ENCODE data around the gene ALKBH2. TPM values are rescaled to one million over a fixed set of nuclear protein-coding genes. Genes with fewer than 3 reads are reported as not detected.

The ALKBH2 gene
- total RNA-seq, 1 donor from 2014 or later, result 31.4 TPM

DNA sequence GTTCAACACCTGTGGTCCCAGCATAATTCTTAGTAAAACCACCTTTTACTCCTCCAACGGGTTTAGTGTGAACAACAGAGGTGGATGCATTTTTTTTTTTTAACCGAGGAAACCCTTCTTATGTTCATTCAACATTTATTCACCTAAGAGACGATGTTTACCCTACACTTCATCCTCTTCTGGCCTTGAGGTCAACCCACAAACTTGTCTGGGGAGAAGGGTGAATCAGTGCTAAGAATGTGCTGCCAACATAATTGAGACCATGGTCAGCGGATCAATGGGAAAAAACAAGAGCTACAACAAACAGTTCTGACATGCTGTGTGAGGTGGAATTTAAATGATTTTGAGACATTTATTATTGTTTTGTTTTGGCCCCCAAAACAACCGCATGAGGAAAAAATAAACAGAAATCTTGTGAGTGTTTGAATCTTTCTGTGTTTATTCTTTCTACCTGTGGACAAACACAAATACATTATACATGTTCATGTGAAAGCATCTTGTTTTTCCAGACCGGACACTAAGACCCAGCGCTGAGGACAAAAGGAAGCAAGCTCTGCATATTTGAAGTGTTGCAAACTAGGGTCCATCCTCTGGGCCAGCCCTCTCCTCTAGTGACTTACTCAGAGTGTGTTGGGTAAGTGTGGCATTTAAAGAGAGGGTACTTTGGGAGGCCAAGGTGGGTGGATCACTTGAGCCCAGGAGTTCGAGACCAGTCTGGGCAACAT, 46.0 kb downstream of the ALKBH2 start:
- no peak overlapping the region for H3K27ac Mint-ChIP-seq
- peaks cover 5% of the 10 kb centered on the region for H3K4me1 Mint-ChIP-seq (ENCODE audit: unreplicated experiment)
- peaks cover 23% of the 10 kb centered on the region for H3K27me3 Mint-ChIP-seq
- DNase-seq (ENCODE audit: extremely low spot score, unreplicated experiment), result no peak
- H3K9me3 Mint-ChIP-seq, result no peaks in the 10 kb centered on the region
- no peaks in the 10 kb centered on the region for H3K36me3 Mint-ChIP-seq
- H3K4me3 Mint-ChIP-seq, result no peak overlapping the region
- TF ChIP-seq, protein P1, sequence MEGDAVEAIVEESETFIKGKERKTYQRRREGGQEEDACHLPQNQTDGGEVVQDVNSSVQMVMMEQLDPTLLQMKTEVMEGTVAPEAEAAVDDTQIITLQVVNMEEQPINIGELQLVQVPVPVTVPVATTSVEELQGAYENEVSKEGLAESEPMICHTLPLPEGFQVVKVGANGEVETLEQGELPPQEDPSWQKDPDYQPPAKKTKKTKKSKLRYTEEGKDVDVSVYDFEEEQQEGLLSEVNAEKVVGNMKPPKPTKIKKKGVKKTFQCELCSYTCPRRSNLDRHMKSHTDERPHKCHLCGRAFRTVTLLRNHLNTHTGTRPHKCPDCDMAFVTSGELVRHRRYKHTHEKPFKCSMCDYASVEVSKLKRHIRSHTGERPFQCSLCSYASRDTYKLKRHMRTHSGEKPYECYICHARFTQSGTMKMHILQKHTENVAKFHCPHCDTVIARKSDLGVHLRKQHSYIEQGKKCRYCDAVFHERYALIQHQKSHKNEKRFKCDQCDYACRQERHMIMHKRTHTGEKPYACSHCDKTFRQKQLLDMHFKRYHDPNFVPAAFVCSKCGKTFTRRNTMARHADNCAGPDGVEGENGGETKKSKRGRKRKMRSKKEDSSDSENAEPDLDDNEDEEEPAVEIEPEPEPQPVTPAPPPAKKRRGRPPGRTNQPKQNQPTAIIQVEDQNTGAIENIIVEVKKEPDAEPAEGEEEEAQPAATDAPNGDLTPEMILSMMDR (conservative IDR thresholded peaks at IDR 0.05), result no peak

DNA sequence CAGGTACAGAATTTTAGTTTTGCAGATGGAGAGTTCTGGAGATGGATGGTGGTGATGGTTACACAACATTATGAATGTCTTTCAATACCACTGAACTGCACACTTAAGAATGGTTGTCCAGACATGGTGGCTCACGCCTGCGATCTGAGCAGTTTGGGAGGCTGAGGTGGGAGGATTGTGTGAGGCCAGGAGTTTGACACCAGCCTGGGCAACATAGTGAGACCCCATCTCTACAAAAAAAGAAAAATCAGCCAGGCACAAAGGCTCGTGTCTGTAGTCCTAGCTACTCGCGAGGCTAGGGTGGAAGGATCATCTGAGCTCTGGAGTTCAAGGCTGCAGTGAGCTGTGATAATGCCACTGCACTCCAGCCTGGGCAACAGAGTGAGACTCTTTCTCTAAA, 49.0 kb downstream of the ALKBH2 start:
- no peaks in the 10 kb centered on the region for H3K36me3 Mint-ChIP-seq
- peaks cover 30% of the 10 kb centered on the region for H3K27me3 Mint-ChIP-seq
- no peak overlapping the region for H3K4me3 Mint-ChIP-seq
- H3K9me3 Mint-ChIP-seq, result no peaks in the 10 kb centered on the region
- no peak overlapping the region for H3K27ac Mint-ChIP-seq
- DNase-seq (ENCODE audit: extremely low spot score, unreplicated experiment), result no peak
- H3K4me1 Mint-ChIP-seq (ENCODE audit: unreplicated experiment), result no peaks in the 10 kb centered on the region
- TF ChIP-seq, protein P1 (conservative IDR thresholded peaks at IDR 0.05), result no peak

Other genes starting within 250 kb of the ALKBH2 start
- 32.2 and 33.7 TPM in 2 replicates for gene SSH1, start 235.9 kb downstream of the ALKBH2 start, total RNA-seq (ENCODE audit: low replicate concordance)
- not detected in 2 replicates for gene DAO, start 213.4 kb downstream of the ALKBH2 start, total RNA-seq (ENCODE audit: low replicate concordance)
- gene SVOP, start 72.4 kb downstream of the ALKBH2 start, total RNA-seq (ENCODE audit: low replicate concordance), result 3.4 and 3.6 TPM in 2 replicates
- 14.5 and 18.9 TPM in 2 replicates for gene USP30, start 40.9 kb downstream of the ALKBH2 start, total RNA-seq (ENCODE audit: low replicate concordance)
- gene UNG, start 4.1 kb upstream of the ALKBH2 start, total RNA-seq (ENCODE audit: low replicate concordance), result 49.8 and 63.0 TPM in 2 replicates
- 14.6 and 22.7 TPM in 2 replicates for gene ACACB, start 23.1 kb upstream of the ALKBH2 start, total RNA-seq (ENCODE audit: low replicate concordance)
- 2.0 and 2.6 TPM in 2 replicates for gene FOXN4, start 215.8 kb upstream of the ALKBH2 start, total RNA-seq (ENCODE audit: low replicate concordance)